Measurements from ENCODE around the gene GRIPAP1.

DNA sequence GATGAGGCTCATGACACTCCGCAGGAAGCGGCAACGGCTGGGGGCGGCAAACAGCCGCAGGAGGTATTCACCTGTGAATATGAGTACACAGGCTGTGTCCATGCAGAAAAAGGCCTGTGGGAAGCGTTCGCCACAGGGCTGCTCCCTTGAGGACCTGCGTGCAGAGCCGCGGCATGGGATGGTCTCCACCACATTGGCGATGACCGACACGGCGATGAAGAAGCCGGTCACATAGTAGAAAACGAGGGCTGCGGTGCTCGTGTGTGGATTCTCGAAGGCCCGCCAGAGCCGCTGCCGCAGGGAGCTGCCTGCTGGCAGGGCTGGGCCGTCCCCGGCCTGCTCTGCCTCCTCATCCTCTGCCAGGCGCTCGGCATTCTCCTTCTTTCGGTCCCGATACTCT lies 32.6 kb downstream of the GRIPAP1 start:
- TF ChIP-seq TARDBP (IDR thresholded peaks at IDR 0.05) (no peak), NFRKB (IDR thresholded peaks at IDR 0.05) (no peak), LEF1 (IDR thresholded peaks at IDR 0.05; ENCODE audit: borderline replicate concordance) (no peak), BHLHE40 (IDR thresholded peaks at IDR 0.05; ENCODE audit: borderline replicate concordance) (no peak), SP1 (IDR thresholded peaks at IDR 0.05) (no peak), FOXK2 (IDR thresholded peaks at IDR 0.05) (no peak)
- TF ChIP-seq, protein P1, sequence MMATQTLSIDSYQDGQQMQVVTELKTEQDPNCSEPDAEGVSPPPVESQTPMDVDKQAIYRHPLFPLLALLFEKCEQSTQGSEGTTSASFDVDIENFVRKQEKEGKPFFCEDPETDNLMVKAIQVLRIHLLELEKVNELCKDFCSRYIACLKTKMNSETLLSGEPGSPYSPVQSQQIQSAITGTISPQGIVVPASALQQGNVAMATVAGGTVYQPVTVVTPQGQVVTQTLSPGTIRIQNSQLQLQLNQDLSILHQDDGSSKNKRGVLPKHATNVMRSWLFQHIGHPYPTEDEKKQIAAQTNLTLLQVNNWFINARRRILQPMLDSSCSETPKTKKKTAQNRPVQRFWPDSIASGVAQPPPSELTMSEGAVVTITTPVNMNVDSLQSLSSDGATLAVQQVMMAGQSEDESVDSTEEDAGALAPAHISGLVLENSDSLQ (IDR thresholded peaks at IDR 0.05) = no peak

Measured in HEK293T (cell line).